HepG2 (cell line): ENCODE measurements around the gene SYMPK. TPM values are rescaled to one million over a fixed set of nuclear protein-coding genes. Genes with fewer than 3 reads are reported as not detected.

Experiments used
- ATAC-seq: fragments of 200-7000 bp; cut with Tn5 transposase; 3 replicates; pipeline ENCODE4 v1.9.1; 2020; ENCODE audit warnings: mild to moderate bottlenecking, moderate library complexity
- BruUV-seq: library from RNA; stranded (reverse); fragments of 400-500 nt; replicated peaks from 2 replicates; lab custom pipeline; 2021; lab: Mats Ljungman, UMichigan
- CTCF ChIA-PET: fragments of 300-600 bp; formaldehyde crosslinking; extraction: SDS; loops from one replicate; lab custom pipeline; 2021; ENCODE audit warnings: low total read pairs, inconsistent platforms, low intra/inter-chr PET ratio; lab: Yijun Ruan, JAX
- POLR2A ChIA-PET: fragments of 350-600 bp; sonication (Branson Sonifier 250); formaldehyde crosslinking; loops from one replicate; lab custom pipeline; 2020; ENCODE audit warnings: antibody characterized with exemption, inconsistent platforms; lab: Yijun Ruan, JAX
- DNase-seq: peaks from one replicate; pipeline ENCODE4 v3.0.0-alpha.2; 2015; ENCODE audit warnings: low spot score
- FAIRE-seq: peaks from 3 replicates; lab custom pipeline; 2011; peaks lifted over from hg19 to GRCh38; lab: Jason Lieb, UNC
- H2AFZ ChIP-seq: one replicate; pipeline ENCODE4 v1.6.1; 2011; ENCODE audit warnings: low read length, inconsistent platforms
- H3K27ac ChIP-seq: fragments of 300-600 bp; 3 replicates; pipeline ENCODE4 v1.8.0; 2011; ENCODE audit warnings: mixed run types, mild to moderate bottlenecking, mixed read lengths, low read length, inconsistent platforms; ENCODE audit not compliant: insufficient read depth; ENCODE audit errors: extremely low read length
- H3K27me3 ChIP-seq, 2 experiments: fragments of 200-600 bp in 1 of 2; 2 replicates in 1 of 2; 3 replicates in 1 of 2; pipeline versions ENCODE4 v1.6.0 to v1.8.0; 2011; ENCODE audit warnings: low read length in 2 of 2, mild to moderate bottlenecking in 2 of 2, moderate library complexity in 2 of 2, inconsistent platforms in 1 of 2; ENCODE audit not compliant: insufficient read depth in 2 of 2, control insufficient read depth in 1 of 2
- H3K36me3 ChIP-seq, 2 experiments: fragments of 200-600 bp in 1 of 2; replicated peaks in 1 of 2; 2 replicates in 1 of 2; 3 replicates in 1 of 2; pipeline versions ENCODE4 v1.5.1 to v1.8.0; 2011; ENCODE audit warnings: low read length in 2 of 2, inconsistent platforms in 1 of 2; ENCODE audit not compliant: insufficient read depth in 2 of 2, control insufficient read depth in 1 of 2
- H3K4me1 ChIP-seq: 2 replicates; pipeline ENCODE4 v1.5.1; 2012; ENCODE audit warnings: low read length, inconsistent platforms; ENCODE audit not compliant: insufficient read depth
- H3K4me2 ChIP-seq: 2 replicates; pipeline ENCODE4 v1.6.0; 2011; ENCODE audit warnings: low read depth, low read length, inconsistent platforms
- H3K4me3 ChIP-seq, 3 experiments: fragments of 200-600 bp in 1 of 3; sonication (generic), shearing (Covaris generic) in 1 of 3; replicated peaks in 1 of 3; 2 replicates each; pipeline ENCODE4 v1.5.1; 2011 to 2016; ENCODE audit warnings: low read length in 3 of 3, inconsistent platforms in 2 of 3, low read depth in 2 of 3, mild to moderate bottlenecking in 2 of 3, control low read depth in 1 of 3, mixed read lengths in 1 of 3; ENCODE audit not compliant: insufficient read depth in 1 of 3
- H3K79me2 ChIP-seq: one replicate; pipeline ENCODE4 v1.6.1; 2011; ENCODE audit warnings: low read length, inconsistent platforms; ENCODE audit not compliant: insufficient read depth
- H3K9ac ChIP-seq: 2 replicates; pipeline ENCODE4 v1.6.0; 2011; ENCODE audit warnings: mild to moderate bottlenecking, low read depth, low read length, inconsistent platforms; ENCODE audit not compliant: insufficient read depth
- H3K9me3 ChIP-seq: 2 replicates; pipeline ENCODE4 v1.5.1; 2012; ENCODE audit warnings: mild to moderate bottlenecking, low read length
- H4K20me1 ChIP-seq: 2 replicates; pipeline ENCODE4 v1.6.0; 2011; ENCODE audit warnings: inconsistent platforms, mild to moderate bottlenecking, low read length, moderate library complexity; ENCODE audit not compliant: insufficient read depth
- ARNT ChIP-seq: fragments of 450-650 bp; IDR thresholded peaks from 2 replicates; pipeline ENCODE4 v1.6.1; 2017
- CREBL2 ChIP-seq: sonication (generic); formaldehyde crosslinking; IDR thresholded peaks from 2 replicates; pipeline ENCODE4 v1.8.1; 2023; ENCODE audit warnings: missing genetic modification reagents, mild to moderate bottlenecking, borderline replicate concordance
- E2F1 ChIP-seq: sonication (generic); formaldehyde crosslinking; IDR thresholded peaks from 2 replicates; pipeline ENCODE4 v1.5.0; 2020; ENCODE audit warnings: missing genetic modification reagents
- EZH2 ChIP-seq: conservative IDR thresholded peaks from 2 replicates; pipeline ENCODE4 v1.6.1; 2012; ENCODE audit warnings: mild to moderate bottlenecking, low read depth, low read length, moderate library complexity
- GATAD1 ChIP-seq: IDR thresholded peaks from 2 replicates; pipeline ENCODE4 v1.6.1; 2016; ENCODE audit warnings: missing genetic modification reagents, missing compliant biosample characterization
- KLF11 ChIP-seq: IDR thresholded peaks from 2 replicates; pipeline ENCODE4 v1.6.1; 2016; ENCODE audit warnings: missing compliant biosample characterization
- MXD4 ChIP-seq: IDR thresholded peaks from 2 replicates; pipeline ENCODE4 v1.6.1; 2016; ENCODE audit warnings: mild to moderate bottlenecking, missing biosample characterization, missing genetic modification reagents
- NCOA5 ChIP-seq: sonication (generic); formaldehyde crosslinking; IDR thresholded peaks from 2 replicates; pipeline ENCODE4 v1.4.0; 2020; ENCODE audit warnings: missing genetic modification reagents
- PBX2 ChIP-seq: IDR thresholded peaks from 2 replicates; pipeline ENCODE4 v1.6.1; 2016; ENCODE audit warnings: control low read depth
- PHF20 ChIP-seq: sonication (generic); formaldehyde crosslinking; IDR thresholded peaks from 2 replicates; pipeline ENCODE4 v1.5.0; 2020; ENCODE audit warnings: mild to moderate bottlenecking, missing genetic modification reagents
- POGZ ChIP-seq: sonication (generic); formaldehyde crosslinking; IDR thresholded peaks from 2 replicates; pipeline ENCODE4 v1.4.0; 2020; ENCODE audit warnings: mild to moderate bottlenecking, missing genetic modification reagents
- RBAK ChIP-seq: sonication (generic); formaldehyde crosslinking; IDR thresholded peaks from 2 replicates; pipeline ENCODE4 v1.5.1; 2020; ENCODE audit warnings: mild to moderate bottlenecking, missing genetic modification reagents
- SNAPC5 ChIP-seq: sonication (generic); formaldehyde crosslinking; IDR thresholded peaks from 2 replicates; pipeline ENCODE4 v1.8.1; 2023; ENCODE audit warnings: mild to moderate bottlenecking, missing genetic modification reagents, borderline replicate concordance
- ZMYM4 ChIP-seq: sonication (generic); formaldehyde crosslinking; IDR thresholded peaks from 2 replicates; pipeline ENCODE4 v1.8.1; 2023; ENCODE audit warnings: mild to moderate bottlenecking, missing genetic modification reagents
- ZNF256 ChIP-seq: sonication (generic); formaldehyde crosslinking; conservative IDR thresholded peaks from 2 replicates; pipeline ENCODE4 v1.4.0; 2020; ENCODE audit warnings: missing genetic modification reagents
- ZNF296 ChIP-seq: sonication (generic); formaldehyde crosslinking; conservative IDR thresholded peaks from 2 replicates; pipeline ENCODE4 v1.5.0; 2020; ENCODE audit warnings: mild to moderate bottlenecking, missing genetic modification reagents
- ZNF468 ChIP-seq: sonication (generic); formaldehyde crosslinking; IDR thresholded peaks from 2 replicates; pipeline ENCODE4 v1.8.0; 2022; ENCODE audit warnings: mild to moderate bottlenecking, moderate library complexity, missing genetic modification reagents
- ZNF550 ChIP-seq: sonication (generic); formaldehyde crosslinking; IDR thresholded peaks from 2 replicates; pipeline ENCODE4 v1.4.0; 2020; ENCODE audit warnings: mild to moderate bottlenecking, missing genetic modification reagents, borderline replicate concordance
- ZNF772 ChIP-seq: sonication (generic); formaldehyde crosslinking; IDR thresholded peaks from 2 replicates; pipeline ENCODE4 v1.5.0; 2020; ENCODE audit warnings: mild to moderate bottlenecking, missing genetic modification reagents
- ZNF792 ChIP-seq: IDR thresholded peaks from 2 replicates; pipeline ENCODE4 v1.6.1; 2016
- WGBS: methylation state at CpG from one replicate; pipeline ENCODE4 v1.1.6; 2017; ENCODE audit warnings: low lambda C conversion rate; 5-methylcytosine and 5-hydroxymethylcytosine counted together
- in situ Hi-C: cut with HindIII; loops from 2 replicates; pipeline ENCODE4 v1.10.0; 2017; ENCODE audit warnings: low pct_unique_long_range_greater_than_20kb; ENCODE audit not compliant: extremely low pct_ligation_motif_present
- intact Hi-C: fragments of 100-400 bp; cut with micrococcal nuclease; formaldehyde crosslinking; loops from one replicate; pipeline ENCODE4 v1.10.0; 2022; ENCODE audit not compliant: unreplicated experiment
- polyA plus RNA-seq, 8 experiments: library from polyadenylated mRNA; depleted of rRNA in 3 of 8; stranded (reverse) in 7 of 8; unstranded in 1 of 8; fragments of >200 nt; fragmentation: Illumina TruSeq in 4 of 8; extraction: Trizol in 4 of 8; gene quantifications; 2 replicates each; pipeline versions ENCODE4 v1.2.1 to v1.2.3, GENCODE V29; 2011 to 2016; ENCODE audit warnings: low read depth in 4 of 8, missing spikeins in 1 of 8, mixed read lengths in 1 of 8; ENCODE audit not compliant: insufficient read depth in 1 of 8
- total RNA-seq, 5 experiments: library from RNA; depleted of rRNA; stranded (reverse); fragments of >200 nt; fragmentation: Illumina TruSeq; extraction: Trizol; gene quantifications; 2 replicates each; pipeline ENCODE4 v1.2.3, GENCODE V29; 2016; ENCODE audit warnings: low read depth in 1 of 5

SYMPK gene
- total and polyA plus RNA-seq, 2 of the 13 experiments (the other 11 are each of a cell fraction or from before 2014, with no cell fraction given), result 21.9 to 55.7 TPM

- no peak for ATAC-seq
Observed at GRCh38 chr19:45780146-45780447, 82.8 kb downstream of the SYMPK start.

More at GRCh38 chr19:45780146-45780447, 82.8 kb downstream of the SYMPK start:
- WGBS, result 20% methylated on average over 2 of the region's 4 CpGs
- POLR2A ChIA-PET, result interaction anchor here (4.7 kb wide), 1 partner anchor 10 kb away, joined by 53 read pairs; the partner anchor contains the start of gene SIX5
- no TSS peak for BruUV-seq
- Histone ChIP-seq H3K27ac (no peak overlapping the region), H3K9me3 (no peaks in the 10 kb centered on the region), H3K79me2 (no peaks in the 10 kb centered on the region), H3K4me1 (peaks cover 39% of the 10 kb centered on the region), H3K27me3 (no peaks in the 10 kb centered on the region), H4K20me1 (peaks cover 4% of the 10 kb centered on the region; the same call in 1 of the 2 replicates), H3K4me2 (peak overlapping the region; percentile 75), H3K9ac (no peak overlapping the region), H2AFZ (no peak overlapping the region), H3K36me3 (peaks cover 3 to 4% of the 10 kb centered on the region in 2 experiments; a peak in 2 of 5 replicates), H3K4me3 (peak overlapping the region in 1 of 3 experiments; percentile 42; a peak in 1 of 6 replicates)
- TF ChIP-seq ARNT, result no peak
- no peak for TF ChIP-seq RBAK (CRISPR knock-in tag)
- TF ChIP-seq ZNF256 (CRISPR knock-in tag), result no peak
- TF ChIP-seq KLF11 (CRISPR knock-in tag), result no peak
- TF ChIP-seq ZNF772 (CRISPR knock-in tag), result no peak
- no peak for TF ChIP-seq E2F1 (CRISPR knock-in tag)
- TF ChIP-seq MXD4 (CRISPR knock-in tag), result no peak
- no peak for TF ChIP-seq PHF20 (CRISPR knock-in tag)
- no peak for TF ChIP-seq ZNF792
- TF ChIP-seq ZNF468 (CRISPR knock-in tag), result no peak
- TF ChIP-seq PBX2, result no peak
- no peak for TF ChIP-seq GATAD1
- no peak for TF ChIP-seq ZNF550 (CRISPR knock-in tag)
- TF ChIP-seq SNAPC5 (CRISPR knock-in tag), result no peak
- no peak for TF ChIP-seq ZNF296
- TF ChIP-seq CREBL2 (CRISPR knock-in tag), result no peak
- no peak for TF ChIP-seq EZH2
- no peak for TF ChIP-seq ZMYM4
- TF ChIP-seq POGZ (CRISPR knock-in tag), result no peak
- TF ChIP-seq NCOA5 (CRISPR knock-in tag), result no peak
- in situ Hi-C loops, result no loop called here
- FAIRE-seq (no peak), DNase-seq (no peak)
- intact Hi-C loops, result no loop called here
- CTCF ChIA-PET, result no interaction called here
